BLaER1 (cell line): ENCODE results near the gene PICK1.

ENCODE experiments used
- H3K27ac ChIP-seq: shearing (Covaris generic); formaldehyde crosslinking; 2 replicates; pipeline ENCODE4 v1.8.1; 2022
- H3K27me3 ChIP-seq: shearing (Covaris generic); formaldehyde crosslinking; 2 replicates; pipeline ENCODE4 v1.8.1; 2022
- H3K36me3 ChIP-seq: shearing (Covaris generic); formaldehyde crosslinking; 2 replicates; pipeline ENCODE4 v1.8.1; 2022
- H3K4me1 ChIP-seq: shearing (Covaris generic); formaldehyde crosslinking; 2 replicates; pipeline ENCODE4 v1.8.1; 2022
- H3K4me2 ChIP-seq: shearing (Covaris generic); formaldehyde crosslinking; 2 replicates; pipeline ENCODE4 v1.8.1; 2022
- H3K4me3 ChIP-seq: shearing (Covaris generic); formaldehyde crosslinking; 2 replicates; pipeline ENCODE4 v1.8.1; 2022
- H3K9ac ChIP-seq: shearing (Covaris generic); formaldehyde crosslinking; 2 replicates; pipeline ENCODE4 v1.8.1; 2022
- H3K9me3 ChIP-seq: shearing (Covaris generic); formaldehyde crosslinking; 2 replicates; pipeline ENCODE4 v1.8.1; 2022
- H4K20me1 ChIP-seq: shearing (Covaris generic); formaldehyde crosslinking; 2 replicates; pipeline ENCODE4 v1.8.1; 2022
- Cebpa-rat ChIP-seq: shearing (Covaris generic); IDR thresholded peaks from 2 replicates; pipeline ENCODE4 v1.8.1; 2022

Gene PICK1

GRCh38 chr22:38125038-38125610 lies 67.9 kb downstream of the PICK1 start:
- Histone ChIP-seq H3K4me3 (0 out of 2 replicates have a peak overlapping the region, but pooled peaks have one; percentile 34), H3K36me3 (peaks cover 23% of the 10 kb centered on the region), H3K9me3 (no peaks in the 10 kb centered on the region), H4K20me1 (no peaks in the 10 kb centered on the region; the same call in 1 of the 2 replicates), H3K4me1 (peaks cover 88% of the 10 kb centered on the region), H3K9ac (no peak overlapping the region), H3K27ac (no peak overlapping the region), H3K4me2 (peak overlapping the region; percentile 92), H3K27me3 (no peaks in the 10 kb centered on the region)
- TF ChIP-seq Cebpa-rat = no peak
